ENCODE results near the gene NYAP2. TPM values are rescaled to one million over a fixed set of nuclear protein-coding genes. Genes with fewer than 3 reads are reported as not detected.

The NYAP2 gene
- total and polyA plus RNA-seq, 10 of the 15 experiments (the other 5 are each of a cell fraction or from before 2014, with no cell fraction given) = 0.03 TPM; not detected in 9

DNA sequence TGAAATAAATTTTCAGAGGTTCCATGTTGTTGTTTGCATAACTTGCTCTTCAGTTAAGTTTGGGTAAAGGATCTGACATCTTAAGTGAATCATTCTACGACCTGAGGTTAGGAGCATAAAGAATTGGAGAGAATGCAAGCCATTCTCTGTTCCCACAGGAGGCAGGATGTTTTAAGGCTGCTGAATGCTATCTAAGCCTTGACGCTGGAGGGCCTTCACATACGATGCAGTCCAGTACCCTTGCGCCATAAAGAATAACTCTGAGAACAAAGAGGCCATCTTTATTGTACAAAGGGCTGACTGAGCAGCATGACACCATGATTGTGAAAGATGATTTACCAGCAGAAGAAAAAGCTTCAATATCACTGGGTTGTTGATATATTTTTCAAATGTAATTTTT, 198.4 kb downstream of the NYAP2 start:
- BruUV-seq (replicated peaks) = no TSS peak
- RAD21 ChIA-PET (ENCODE audit: unreplicated experiment) = no interaction called here
- TF ChIP-seq BMI1 (IDR thresholded peaks at IDR 0.05; ENCODE audit: borderline replicate concordance) = no peak
- no peak for TF ChIP-seq YBX1 (IDR thresholded peaks at IDR 0.05)
- no peak for TF ChIP-seq SPI1 (IDR thresholded peaks at IDR 0.05; ENCODE audit: borderline replicate concordance, insufficient read depth, low read depth, low read length)
- no peak for TF ChIP-seq POLR2A (IDR thresholded peaks at IDR 0.05; ENCODE audit: low read depth, low read length)
- no peak for TF ChIP-seq TARDBP (IDR thresholded peaks at IDR 0.05; ENCODE audit: borderline replicate concordance)
- TF ChIP-seq TCF3 (IDR thresholded peaks at IDR 0.05; ENCODE audit: borderline replicate concordance, insufficient read depth, low read depth, low read length) = no peak
- no peak for TF ChIP-seq ESRRA (IDR thresholded peaks at IDR 0.05; ENCODE audit: low read length)
- no peak overlapping the region for H3K27ac ChIP-seq (ENCODE audit: control insufficient read depth, insufficient read depth)
- no peaks in the 10 kb centered on the region for H3K4me1 ChIP-seq (ENCODE audit: control insufficient read depth, insufficient read depth, low read length)
- no peaks in the 10 kb centered on the region for H4K20me1 ChIP-seq (ENCODE audit: control insufficient read depth, insufficient read depth)
- H3K9ac ChIP-seq (ENCODE audit: control insufficient read depth, insufficient read depth, low read length) = no peak overlapping the region
- no peaks in the 10 kb centered on the region for H3K79me2 ChIP-seq (ENCODE audit: control insufficient read depth, insufficient read depth, low read length)
- SMC1A ChIA-PET (ENCODE audit: uncharacterized antibody, unreplicated experiment) = no interaction called here
- intact Hi-C loops (cut with micrococcal nuclease; ENCODE audit: unreplicated experiment) = no loop called here
- no peaks in the 10 kb centered on the region for H3K36me3 ChIP-seq (ENCODE audit: control insufficient read depth in 2 of 2, insufficient read depth in 2 of 2, low read length in 1 of 2)
- 34% methylated on average over 4 of the region's 4 CpGs for WGBS (ENCODE audit: insufficient coverage, insufficient replicate concordance, low lambda C conversion rate, missing lambda C conversion rate)
- no peak overlapping the region for H3K4me2 ChIP-seq (ENCODE audit: control insufficient read depth, insufficient read depth)
- CTCF ChIA-PET = interaction anchor here (0.7 kb wide), 1 partner anchor 520 kb away, joined by 3 read pairs; no protein-coding TSS in a partner anchor
- in situ Hi-C loops (cut with MboI) = no loop called here
- POLR2A ChIA-PET = no interaction called here
- H3K4me3 ChIP-seq = no peak overlapping the region
- FAIRE-seq (no peak), ATAC-seq (no peak), DNase-seq (ENCODE audit: low read depth, low spot score) (no peak)
- no peaks in the 10 kb centered on the region for H3K27me3 ChIP-seq (replicated peaks in 1 of 2; ENCODE audit: control insufficient read depth in 2 of 2, insufficient read depth in 2 of 2, low read length in 1 of 2)
- no peaks in the 10 kb centered on the region for H3K9me3 ChIP-seq (replicated peaks; ENCODE audit: control insufficient read depth, insufficient read depth, low read length)
- H2AFZ ChIP-seq (ENCODE audit: control insufficient read depth, low read depth, low read length) = no peak overlapping the region

- ChIA-PET CTCF (interaction anchor here (0.7 kb wide), 1 partner anchor 519 kb away, joined by 3 read pairs; no protein-coding TSS in a partner anchor), SMC1A (ENCODE audit: uncharacterized antibody, unreplicated experiment) (no interaction called here), RAD21 (ENCODE audit: unreplicated experiment) (no interaction called here), POLR2A (no interaction called here)
- no peak overlapping the region for H3K9ac ChIP-seq (ENCODE audit: control insufficient read depth, insufficient read depth, low read length)
- H2AFZ ChIP-seq (ENCODE audit: control insufficient read depth, low read depth, low read length) = no peak overlapping the region
- no peak overlapping the region for H3K4me3 ChIP-seq
- FAIRE-seq (no peak), DNase-seq (ENCODE audit: low read depth, low spot score) (no peak), ATAC-seq (no peak)
- in situ Hi-C loops (cut with MboI) (no loop called here), intact Hi-C loops (cut with micrococcal nuclease; ENCODE audit: unreplicated experiment) (no loop called here)
- H3K4me2 ChIP-seq (ENCODE audit: control insufficient read depth, insufficient read depth) = no peak overlapping the region
- H3K4me1 ChIP-seq (ENCODE audit: control insufficient read depth, insufficient read depth, low read length) = no peaks in the 10 kb centered on the region
- H3K79me2 ChIP-seq (ENCODE audit: control insufficient read depth, insufficient read depth, low read length) = no peaks in the 10 kb centered on the region
- H4K20me1 ChIP-seq (ENCODE audit: control insufficient read depth, insufficient read depth) = no peaks in the 10 kb centered on the region
- H3K36me3 ChIP-seq (ENCODE audit: control insufficient read depth in 2 of 2, insufficient read depth in 2 of 2, low read length in 1 of 2) = no peaks in the 10 kb centered on the region
- no peaks in the 10 kb centered on the region for H3K9me3 ChIP-seq (replicated peaks; ENCODE audit: control insufficient read depth, insufficient read depth, low read length)
- no peak overlapping the region for H3K27ac ChIP-seq (ENCODE audit: control insufficient read depth, insufficient read depth)
- BruUV-seq (replicated peaks) = no TSS peak
- no peaks in the 10 kb centered on the region for H3K27me3 ChIP-seq (replicated peaks in 1 of 2; ENCODE audit: control insufficient read depth in 2 of 2, insufficient read depth in 2 of 2, low read length in 1 of 2)
- TF ChIP-seq POLR2AphosphoS5 (IDR thresholded peaks at IDR 0.05; ENCODE audit: low read length) = no peak
- no peak for TF ChIP-seq HDAC6 (IDR thresholded peaks at IDR 0.05; ENCODE audit: unreplicated experiment)
- TF ChIP-seq ZNF384 (IDR thresholded peaks at IDR 0.05; ENCODE audit: borderline replicate concordance, low read depth, low read length) = no peak
- no peak for TF ChIP-seq EGR1 (IDR thresholded peaks at IDR 0.05; ENCODE audit: borderline replicate concordance in 1 of 2, low read depth in 2 of 2, low read length in 2 of 2)
- no peak for TF ChIP-seq CHD1 (IDR thresholded peaks at IDR 0.05; ENCODE audit: low read depth, low read length)
- TF ChIP-seq HDAC2 (IDR thresholded peaks at IDR 0.05) = no peak
- TF ChIP-seq IKZF1 (conservative IDR thresholded peaks at IDR 0.05) = no peak
- no peak for TF ChIP-seq ZBTB4 (CRISPR knock-in tag; IDR thresholded peaks at IDR 0.05)
- TF ChIP-seq RAD51 (IDR thresholded peaks at IDR 0.05) = no peak
- no peak for TF ChIP-seq ZZZ3 (IDR thresholded peaks at IDR 0.05; ENCODE audit: control insufficient read depth, insufficient read length, low read depth)
- TF ChIP-seq MTA3 (IDR thresholded peaks at IDR 0.05; ENCODE audit: borderline replicate concordance, low read length) = no peak
- no peak for TF ChIP-seq NFXL1 (IDR thresholded peaks at IDR 0.05; ENCODE audit: borderline replicate concordance)
Measured at GRCh38 chr2:225598426-225598825, 198.9 kb downstream of the NYAP2 start.

Data from GM12878 (cell line).